Body of pancreas (tissue), 4 donors: ENCODE data around the gene TAOK3.

ENCODE experiments used
- POLR2A ChIP-seq, 3 donors: fragments of 450-650 bp; IDR thresholded peaks; one replicate each; pipeline ENCODE4 v1.6.1; 2016; ENCODE audit warnings: antibody characterized with exemption in 3 of 3, mild to moderate bottlenecking in 2 of 3
- TF ChIP-seq, protein P1 (sequence below), 7 experiments: fragments of 450-650 bp in 4 of 7; fragments of 200-600 bp in 3 of 7; sonication (generic) in 3 of 7; IDR thresholded peaks; one replicate each; pipeline ENCODE4 v1.5.1; 2016 to 2019; ENCODE audit warnings: antibody characterized with exemption in 7 of 7

GRCh38 chr12:118318744-118319143 lies 54.0 kb downstream of the TAOK3 start:
- no peak for TF ChIP-seq POLR2A (IDR thresholded peaks at IDR 0.05)
- TF ChIP-seq, protein P1, sequence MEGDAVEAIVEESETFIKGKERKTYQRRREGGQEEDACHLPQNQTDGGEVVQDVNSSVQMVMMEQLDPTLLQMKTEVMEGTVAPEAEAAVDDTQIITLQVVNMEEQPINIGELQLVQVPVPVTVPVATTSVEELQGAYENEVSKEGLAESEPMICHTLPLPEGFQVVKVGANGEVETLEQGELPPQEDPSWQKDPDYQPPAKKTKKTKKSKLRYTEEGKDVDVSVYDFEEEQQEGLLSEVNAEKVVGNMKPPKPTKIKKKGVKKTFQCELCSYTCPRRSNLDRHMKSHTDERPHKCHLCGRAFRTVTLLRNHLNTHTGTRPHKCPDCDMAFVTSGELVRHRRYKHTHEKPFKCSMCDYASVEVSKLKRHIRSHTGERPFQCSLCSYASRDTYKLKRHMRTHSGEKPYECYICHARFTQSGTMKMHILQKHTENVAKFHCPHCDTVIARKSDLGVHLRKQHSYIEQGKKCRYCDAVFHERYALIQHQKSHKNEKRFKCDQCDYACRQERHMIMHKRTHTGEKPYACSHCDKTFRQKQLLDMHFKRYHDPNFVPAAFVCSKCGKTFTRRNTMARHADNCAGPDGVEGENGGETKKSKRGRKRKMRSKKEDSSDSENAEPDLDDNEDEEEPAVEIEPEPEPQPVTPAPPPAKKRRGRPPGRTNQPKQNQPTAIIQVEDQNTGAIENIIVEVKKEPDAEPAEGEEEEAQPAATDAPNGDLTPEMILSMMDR (IDR thresholded peaks at IDR 0.05): no peak
